GM10266 (cell line): ENCODE results near the gene CCDC70.
A peak's percentile ranks its signal among the peaks of the same experiment; 100 is the strongest.

Source experiments
- DNase-seq: peaks from one replicate; pipeline ENCODE4 v3.0.0; 2012; ENCODE audit errors: extremely low spot score
- CTCF ChIP-seq: IDR thresholded peaks from 2 replicates; pipeline ENCODE4 v1.5.1; 2012; ENCODE audit warnings: mild to moderate bottlenecking, low read depth; ENCODE audit not compliant: control insufficient read depth, insufficient read depth; ENCODE audit errors: missing control alignments

CCDC70 gene

GRCh38 chr13:51839711-51840540 is 21.8 kb upstream of the CCDC70 start:
- no peak for DNase-seq
- no peak for TF ChIP-seq CTCF

GRCh38 chr13:51840917-51841316 is 20.9 kb upstream of the CCDC70 start:
- no peak for TF ChIP-seq CTCF
- no peak for DNase-seq

GRCh38 chr13:51841732-51842131 is 20.0 kb upstream of the CCDC70 start:
- DNase-seq, result no peak
- no peak for TF ChIP-seq CTCF

GRCh38 chr13:51843529-51843928 is 18.2 kb upstream of the CCDC70 start:
- DNase-seq, result no peak
- TF ChIP-seq CTCF, result no peak

GRCh38 chr13:51844862-51845573 is 16.8 kb upstream of the CCDC70 start, which contains the start of gene TMEM272:
Gene TMEM272 (minus strand): TSS chr13:51845177. CDS start chr13:51838530, 6,647 bp downstream.
- TF ChIP-seq CTCF, result peak; percentile 81
- DNase-seq, result peak; percentile 61

- no peak for DNase-seq
- TF ChIP-seq CTCF, result no peak
Measured at GRCh38 chr13:51845574-51846318, 16.0 kb upstream of the CCDC70 start.
